22Rv1 (cell line): Measurements from ENCODE around the gene SDK2.

ENCODE experiments used
- ZFX ChIP-seq: fragments of 450-650 bp; IDR thresholded peaks from 2 replicates; pipeline ENCODE4 v1.6.1; 2017; ENCODE audit warnings: antibody characterized with exemption, borderline replicate concordance
- TF ChIP-seq, protein P1 (sequence below): fragments of 450-650 bp; IDR thresholded peaks from 2 replicates; pipeline ENCODE4 v1.5.1; 2017; ENCODE audit warnings: mild to moderate bottlenecking

DNA sequence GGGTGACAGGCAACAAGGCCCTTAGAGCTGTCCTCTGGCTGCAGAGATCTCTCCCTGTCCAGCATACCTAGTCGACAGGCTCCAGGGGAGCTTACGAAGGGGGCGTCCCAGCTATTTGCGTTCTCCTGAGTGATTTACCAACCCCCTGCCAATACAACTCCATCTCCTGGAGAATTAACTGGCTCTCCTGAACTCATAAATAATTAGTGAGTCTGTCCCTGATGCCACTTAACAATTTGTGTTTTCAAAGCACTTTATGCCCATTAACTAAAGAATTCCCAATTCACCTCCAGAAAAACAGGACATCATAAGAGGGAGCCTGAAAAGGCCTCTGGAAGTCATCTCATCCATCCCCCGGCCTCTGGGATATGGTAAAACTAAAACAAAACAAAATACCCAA, 26.7 kb downstream of the SDK2 start:
- TF ChIP-seq, protein P1, sequence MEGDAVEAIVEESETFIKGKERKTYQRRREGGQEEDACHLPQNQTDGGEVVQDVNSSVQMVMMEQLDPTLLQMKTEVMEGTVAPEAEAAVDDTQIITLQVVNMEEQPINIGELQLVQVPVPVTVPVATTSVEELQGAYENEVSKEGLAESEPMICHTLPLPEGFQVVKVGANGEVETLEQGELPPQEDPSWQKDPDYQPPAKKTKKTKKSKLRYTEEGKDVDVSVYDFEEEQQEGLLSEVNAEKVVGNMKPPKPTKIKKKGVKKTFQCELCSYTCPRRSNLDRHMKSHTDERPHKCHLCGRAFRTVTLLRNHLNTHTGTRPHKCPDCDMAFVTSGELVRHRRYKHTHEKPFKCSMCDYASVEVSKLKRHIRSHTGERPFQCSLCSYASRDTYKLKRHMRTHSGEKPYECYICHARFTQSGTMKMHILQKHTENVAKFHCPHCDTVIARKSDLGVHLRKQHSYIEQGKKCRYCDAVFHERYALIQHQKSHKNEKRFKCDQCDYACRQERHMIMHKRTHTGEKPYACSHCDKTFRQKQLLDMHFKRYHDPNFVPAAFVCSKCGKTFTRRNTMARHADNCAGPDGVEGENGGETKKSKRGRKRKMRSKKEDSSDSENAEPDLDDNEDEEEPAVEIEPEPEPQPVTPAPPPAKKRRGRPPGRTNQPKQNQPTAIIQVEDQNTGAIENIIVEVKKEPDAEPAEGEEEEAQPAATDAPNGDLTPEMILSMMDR, result no peak
- TF ChIP-seq ZFX, result no peak
